Stimulated activated CD8-positive, alpha-beta memory T cell treated with anti-CD3 and anti-CD28 coated beads, Interleukin-4, amount 100 ng/mL, for 24 hours (primary cell): ENCODE data around the gene CCDC85C.
A peak's percentile ranks its signal among the peaks of the same experiment; 100 is the strongest.

Experiments used
- DNase-seq: peaks from one replicate; pipeline ENCODE4 v3.0.0-alpha.2; 2020; ENCODE audit warnings: low read depth

CCDC85C gene

GRCh38 chr14:99509871-99510555, 94.0 kb downstream of the CCDC85C start:
- DNase-seq: no peak

- DNase-seq: no peak
Measured at GRCh38 chr14:99508896-99509629, 94.9 kb downstream of the CCDC85C start.

GRCh38 chr14:99507860-99508640, 96.0 kb downstream of the CCDC85C start:
- DNase-seq: no peak

GRCh38 chr14:99506276-99506675, 97.7 kb downstream of the CCDC85C start:
- no peak for DNase-seq

- no peak for DNase-seq
Measured at GRCh38 chr14:99505089-99505488, 98.9 kb downstream of the CCDC85C start.

GRCh38 chr14:99503848-99504453, 100.1 kb downstream of the CCDC85C start:
- DNase-seq: no peak

- no peak for DNase-seq
Measured at GRCh38 chr14:99502989-99503421, 101.0 kb downstream of the CCDC85C start.

GRCh38 chr14:99497894-99498293, 106.1 kb downstream of the CCDC85C start:
- DNase-seq: no peak

GRCh38 chr14:99497341-99497740, 106.7 kb downstream of the CCDC85C start:
- no peak for DNase-seq

GRCh38 chr14:99484106-99484505, 119.9 kb downstream of the CCDC85C start:
- no peak for DNase-seq

GRCh38 chr14:99481745-99482099, 122.3 kb downstream of the CCDC85C start:
- no peak for DNase-seq

GRCh38 chr14:99480917-99481744, 122.9 kb downstream of the CCDC85C start, which contains the start of gene CCNK:
TSS of gene CCNK (plus strand) at chr14:99481409. CDS start at chr14:99492678, 11,269 bp downstream.
- DNase-seq: peak; percentile 100

- DNase-seq: peak; percentile 31
Measured at GRCh38 chr14:99479906-99480869, 123.8 kb downstream of the CCDC85C start, which contains the start of gene SETD3. TSS of gene SETD3 (minus strand) at chr14:99480859. CDS start at chr14:99465805, 15,054 bp downstream.

- DNase-seq: no peak
Measured at GRCh38 chr14:99479160-99479905, 124.7 kb downstream of the CCDC85C start.

GRCh38 chr14:99478128-99478527, 125.9 kb downstream of the CCDC85C start:
- no peak for DNase-seq

- DNase-seq: no peak
Measured at GRCh38 chr14:99476864-99477263, 127.1 kb downstream of the CCDC85C start.

GRCh38 chr14:99475660-99476059, 128.3 kb downstream of the CCDC85C start:
- no peak for DNase-seq

- DNase-seq: no peak
Measured at GRCh38 chr14:99475179-99475578, 128.8 kb downstream of the CCDC85C start.

- DNase-seq: no peak
Measured at GRCh38 chr14:99473458-99473857, 130.5 kb downstream of the CCDC85C start.
